Endothelial cell of umbilical vein (primary cell): ENCODE data around the gene ITPR2. TPM values are rescaled to one million over a fixed set of nuclear protein-coding genes. Genes with fewer than 3 reads are reported as not detected.
A peak's percentile ranks its signal among the peaks of the same experiment; 100 is the strongest.

Source experiments
- BruUV-seq: library from RNA; stranded (reverse); fragments of 400-500 nt; replicated peaks from 2 replicates; lab custom pipeline; 2021; lab: Mats Ljungman, UMichigan
- CTCF ChIA-PET: fragments of 300-600, 350-600 bp; sonication (Branson Sonifier 250); formaldehyde crosslinking; loops from one replicate; lab custom pipeline; 2021; ENCODE audit warnings: antibody characterized with exemption, inconsistent platforms; lab: Charles Lee
- POLR2A ChIA-PET: fragments of 300-600, 350-600 bp; sonication (Branson Sonifier 250); formaldehyde crosslinking; loops from one replicate; lab custom pipeline; 2021; ENCODE audit warnings: antibody characterized with exemption, inconsistent platforms; lab: Charles Lee
- DNase-seq: peaks from one replicate; pipeline ENCODE4 v3.0.0-alpha.2; 2011; ENCODE audit warnings: low read depth, low spot score
- FAIRE-seq: peaks from 2 replicates; lab custom pipeline; 2011; peaks lifted over from hg19 to GRCh38; lab: Jason Lieb, UNC
- H2AFZ ChIP-seq: 2 replicates; pipeline ENCODE4 v1.6.0; 2012; ENCODE audit warnings: low read depth, low read length, control low read depth, inconsistent platforms
- H3K27ac ChIP-seq: 2 replicates; pipeline ENCODE4 v1.5.1; 2011; ENCODE audit warnings: low read depth, mild to moderate bottlenecking, control low read depth, low read length, moderate library complexity; ENCODE audit not compliant: insufficient read depth
- H3K27me3 ChIP-seq, 2 experiments: 2 replicates each; pipeline versions ENCODE4 v1.6.0 to v1.6.1; 2011; ENCODE audit warnings: low read length in 2 of 2, mixed read lengths in 1 of 2; ENCODE audit not compliant: control insufficient read depth in 2 of 2, insufficient read depth in 2 of 2
- H3K36me3 ChIP-seq, 2 experiments: 2 replicates in 1 of 2; 3 replicates in 1 of 2; pipeline ENCODE4 v1.5.1; 2011; ENCODE audit warnings: low read length in 2 of 2, mild to moderate bottlenecking in 1 of 2, moderate library complexity in 1 of 2; ENCODE audit not compliant: control insufficient read depth in 2 of 2, insufficient read depth in 2 of 2; ENCODE audit errors: extremely low read depth in 1 of 2
- H3K4me1 ChIP-seq: 3 replicates; pipeline ENCODE4 v1.5.1; 2011; ENCODE audit warnings: mild to moderate bottlenecking, low read length; ENCODE audit not compliant: control insufficient read depth, insufficient read depth; ENCODE audit errors: extremely low read depth
- H3K4me2 ChIP-seq: 2 replicates; pipeline ENCODE4 v1.6.1; 2011; ENCODE audit warnings: low read length, control low read depth, mixed read lengths; ENCODE audit not compliant: insufficient read depth
- H3K4me3 ChIP-seq, 3 experiments: fragments of 200-600 bp in 1 of 3; sonication (generic), shearing (Covaris generic) in 1 of 3; replicated peaks in 1 of 3; 2 replicates each; pipeline ENCODE4 v1.5.1; 2011 to 2016; ENCODE audit warnings: control low read depth in 3 of 3, low read length in 3 of 3, mild to moderate bottlenecking in 2 of 3, inconsistent platforms in 1 of 3, low read depth in 1 of 3, moderate library complexity in 1 of 3; ENCODE audit not compliant: insufficient read depth in 1 of 3
- H3K79me2 ChIP-seq: 2 replicates; pipeline ENCODE4 v1.6.0; 2012; ENCODE audit warnings: low read length, inconsistent platforms; ENCODE audit not compliant: control insufficient read depth, insufficient read depth
- H3K9ac ChIP-seq: replicated peaks from 2 replicates; pipeline ENCODE3; 2011; ENCODE audit warnings: low read length, control low read depth; ENCODE audit not compliant: insufficient read depth; ENCODE audit errors: extremely low read depth
- H3K9me1 ChIP-seq: replicated peaks from 3 replicates; pipeline ENCODE4 v1.6.0; 2011; ENCODE audit warnings: mild to moderate bottlenecking, low read length; ENCODE audit not compliant: control insufficient read depth, insufficient read depth; ENCODE audit errors: extremely low read depth
- H3K9me3 ChIP-seq: replicated peaks from 2 replicates; pipeline ENCODE4 v1.5.1; 2012; ENCODE audit warnings: low read length, inconsistent platforms; ENCODE audit not compliant: control insufficient read depth, insufficient read depth
- H4K20me1 ChIP-seq: replicated peaks from 2 replicates; pipeline ENCODE3; 2011; ENCODE audit warnings: mild to moderate bottlenecking, low read length; ENCODE audit not compliant: control insufficient read depth, insufficient read depth; ENCODE audit errors: extremely low read depth
- FOS ChIP-seq: IDR thresholded peaks from 2 replicates; pipeline ENCODE4 v1.6.1; 2011; ENCODE audit warnings: mild to moderate bottlenecking, low read length, moderate library complexity, borderline replicate concordance; ENCODE audit not compliant: insufficient read depth
- GATA2 ChIP-seq: IDR thresholded peaks from 2 replicates; pipeline ENCODE4 v1.7.0; 2011; ENCODE audit warnings: low read depth, mild to moderate bottlenecking, moderate library complexity, mixed read lengths, low read length; ENCODE audit not compliant: insufficient read length, insufficient read depth
- JUN ChIP-seq: IDR thresholded peaks from 2 replicates; pipeline ENCODE4 v1.6.1; 2011; ENCODE audit warnings: borderline replicate concordance, low read depth; ENCODE audit not compliant: insufficient read length, insufficient read depth
- MYC ChIP-seq: IDR thresholded peaks from one replicate; pipeline ENCODE4 v1.6.1; 2011; ENCODE audit warnings: mild to moderate bottlenecking, low read depth, low read length
- POLR2A ChIP-seq: IDR thresholded peaks from 2 replicates; pipeline ENCODE4 v1.6.1; 2012; ENCODE audit warnings: low read depth, mild to moderate bottlenecking, control low read depth, low read length
- POLR2AphosphoS5 ChIP-seq: IDR thresholded peaks from 2 replicates; pipeline ENCODE4 v1.6.1; 2012; ENCODE audit warnings: low read depth, mild to moderate bottlenecking, control low read depth, low read length, moderate library complexity; ENCODE audit not compliant: insufficient read depth
- dilution Hi-C: fragments of 300-500 bp; cut with MboI; formaldehyde crosslinking; loops from one replicate; pipeline ENCODE4 v1.15.0; 2019; ENCODE audit warnings: low sequenced_read_pairs; ENCODE audit not compliant: extremely low pct_ligation_motif_present
- intact Hi-C: fragments of 100-400 bp; cut with micrococcal nuclease; formaldehyde crosslinking; loops from one replicate; pipeline ENCODE4 v1.10.0; 2022
- polyA plus RNA-seq, 4 experiments: library from polyadenylated mRNA; depleted of rRNA in 3 of 4; stranded (reverse) in 3 of 4; unstranded in 1 of 4; fragments of >200 nt; gene quantifications; 2 replicates each; pipeline versions ENCODE4 v1.2.1 to v1.2.3, GENCODE V29; 2011 to 2012; ENCODE audit warnings: missing spikeins in 1 of 4
- total RNA-seq: library from RNA; stranded (reverse); gene quantifications from 2 replicates; pipeline ENCODE4 v1.2.3, GENCODE V29; 2021
- TF ChIP-seq, protein P1 (sequence below): IDR thresholded peaks from 2 replicates; pipeline ENCODE4 v1.6.1; 2011; ENCODE audit not compliant: insufficient read depth, insufficient read length
- TF ChIP-seq, protein P2 (sequence below), 2 donors: IDR thresholded peaks; 1 replicate in 1 of 2; 2 replicates in 1 of 2; pipeline ENCODE4 v1.5.1; 2011; ENCODE audit warnings: low read length in 2 of 2, mild to moderate bottlenecking in 2 of 2, moderate library complexity in 2 of 2, control low read depth in 1 of 2, inconsistent platforms in 1 of 2, low read depth in 1 of 2; ENCODE audit not compliant: insufficient read depth in 1 of 2; ENCODE audit errors: extremely low read depth in 1 of 2

ITPR2 gene
- total and polyA plus RNA-seq, 2 donors (not counting 3 experiments of a cell fraction or from before 2014, with no cell fraction given): 16.2 to 86.8 TPM

DNA sequence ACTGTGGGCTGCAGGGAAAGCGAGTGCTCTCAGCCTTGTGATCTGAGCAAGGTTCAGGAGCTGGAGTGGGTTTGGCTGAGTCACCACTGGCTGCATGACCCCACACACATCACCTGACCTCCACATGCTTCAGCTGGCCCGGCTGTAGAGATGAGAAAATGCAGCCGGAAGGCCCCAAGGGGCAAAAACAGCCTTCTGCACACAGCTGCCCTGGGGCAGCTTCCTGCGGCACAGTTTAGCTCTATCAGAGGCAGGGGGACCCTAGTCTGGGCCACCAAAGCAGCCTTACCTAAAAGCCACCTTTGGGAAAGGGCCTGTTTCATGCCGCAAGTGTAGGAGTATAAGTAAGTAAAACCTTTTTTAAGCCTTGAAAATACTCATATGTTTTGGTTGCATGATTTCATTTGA, 514.3 kb downstream of the ITPR2 start:
- no peak overlapping the region for H3K4me3 ChIP-seq
- no peaks in the 10 kb centered on the region for H3K27me3 ChIP-seq
- dilution Hi-C loops (no loop called here), intact Hi-C loops (no loop called here)
- peaks cover 13% of the 10 kb centered on the region for H3K4me1 ChIP-seq
- peak overlapping the region; percentile 19 for H3K4me2 ChIP-seq
- CTCF ChIA-PET: interaction anchor here (0.8 to 2.0 kb wide), 9 partner anchors 11 to 697 kb away, joined by 3 to 12 read pairs (median 3); no protein-coding TSS in a partner anchor
- H3K9me1 ChIP-seq: no peaks in the 10 kb centered on the region
- H2AFZ ChIP-seq: peak overlapping the region; percentile 26
- TF ChIP-seq JUN: no peak
- no peak for TF ChIP-seq MYC
- TF ChIP-seq, protein P1, sequence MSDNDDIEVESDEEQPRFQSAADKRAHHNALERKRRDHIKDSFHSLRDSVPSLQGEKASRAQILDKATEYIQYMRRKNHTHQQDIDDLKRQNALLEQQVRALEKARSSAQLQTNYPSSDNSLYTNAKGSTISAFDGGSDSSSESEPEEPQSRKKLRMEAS: no peak
- TF ChIP-seq GATA2: no peak
- TF ChIP-seq, protein P2, sequence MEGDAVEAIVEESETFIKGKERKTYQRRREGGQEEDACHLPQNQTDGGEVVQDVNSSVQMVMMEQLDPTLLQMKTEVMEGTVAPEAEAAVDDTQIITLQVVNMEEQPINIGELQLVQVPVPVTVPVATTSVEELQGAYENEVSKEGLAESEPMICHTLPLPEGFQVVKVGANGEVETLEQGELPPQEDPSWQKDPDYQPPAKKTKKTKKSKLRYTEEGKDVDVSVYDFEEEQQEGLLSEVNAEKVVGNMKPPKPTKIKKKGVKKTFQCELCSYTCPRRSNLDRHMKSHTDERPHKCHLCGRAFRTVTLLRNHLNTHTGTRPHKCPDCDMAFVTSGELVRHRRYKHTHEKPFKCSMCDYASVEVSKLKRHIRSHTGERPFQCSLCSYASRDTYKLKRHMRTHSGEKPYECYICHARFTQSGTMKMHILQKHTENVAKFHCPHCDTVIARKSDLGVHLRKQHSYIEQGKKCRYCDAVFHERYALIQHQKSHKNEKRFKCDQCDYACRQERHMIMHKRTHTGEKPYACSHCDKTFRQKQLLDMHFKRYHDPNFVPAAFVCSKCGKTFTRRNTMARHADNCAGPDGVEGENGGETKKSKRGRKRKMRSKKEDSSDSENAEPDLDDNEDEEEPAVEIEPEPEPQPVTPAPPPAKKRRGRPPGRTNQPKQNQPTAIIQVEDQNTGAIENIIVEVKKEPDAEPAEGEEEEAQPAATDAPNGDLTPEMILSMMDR (IDR thresholded peaks at IDR 0.05; ENCODE audit: extremely low read depth in 1 of 2, insufficient read depth in 1 of 2, low read depth in 1 of 2, low read length in 2 of 2): no peak
- TF ChIP-seq FOS: no peak
- TF ChIP-seq POLR2A: no peak
- TF ChIP-seq POLR2AphosphoS5: no peak
- peak overlapping the region; percentile 28 for H3K9ac ChIP-seq
- POLR2A ChIA-PET: no interaction called here
- peak overlapping the region; percentile 72 for H3K27ac ChIP-seq
- no peaks in the 10 kb centered on the region for H3K36me3 ChIP-seq
- H3K9me3 ChIP-seq: no peaks in the 10 kb centered on the region
- no TSS peak for BruUV-seq
- H3K79me2 ChIP-seq: no peaks in the 10 kb centered on the region
- DNase-seq (peak; percentile 44), FAIRE-seq (peak; percentile 38)
- H4K20me1 ChIP-seq: no peaks in the 10 kb centered on the region
